HCT116 (cell line): ENCODE results near the gene ZDHHC3. TPM values are rescaled to one million over a fixed set of nuclear protein-coding genes. Genes with fewer than 3 reads are reported as not detected.

Experiments used
- ATAC-seq: fragments of 200-7000 bp; cut with Tn5 transposase; 2 replicates; pipeline ENCODE4 v1.9.1; 2020; ENCODE audit warnings: mild to moderate bottlenecking, moderate library complexity
- BruUV-seq: library from RNA; stranded (reverse); fragments of 400-500 nt; replicated peaks from 2 replicates; lab custom pipeline; 2021; lab: Mats Ljungman, UMichigan
- CTCF ChIA-PET: fragments of 300-600 bp; sonication (Branson Sonifier 250); formaldehyde crosslinking; loops from one replicate; lab custom pipeline; 2021; ENCODE audit warnings: antibody characterized with exemption; lab: Charles Lee
- POLR2A ChIA-PET: fragments of 300-600, 350-600 bp; sonication (Branson Sonifier 250); formaldehyde crosslinking; loops from one replicate; lab custom pipeline; 2021; ENCODE audit warnings: antibody characterized with exemption; lab: Charles Lee
- RAD21 ChIA-PET, 2 experiments: fragments of 300-600 bp; sonication (Branson Sonifier 250); formaldehyde crosslinking; loops; one replicate each; lab custom pipeline; 2023; ENCODE audit warnings: low total read pairs in 2 of 2; ENCODE audit not compliant: uncharacterized antibody in 2 of 2, unreplicated experiment in 2 of 2, low non-redundant PET in 1 of 2; lab: Charles Lee
- DNase-seq: peaks from one replicate; pipeline ENCODE4 v3.0.0-alpha.2; 2010; ENCODE audit warnings: low read depth, low spot score
- H2AFZ ChIP-seq: fragments of 200-600 bp; shearing (Covaris generic), sonication (generic); 2 replicates; pipeline ENCODE4 v1.6.1; 2017; ENCODE audit warnings: low read depth, mixed run types, mixed read lengths, antibody characterized with exemption, low read length; ENCODE audit not compliant: poor library complexity, severe bottlenecking
- H3K27ac ChIP-seq: 2 replicates; pipeline ENCODE4 v1.5.1; 2012; ENCODE audit warnings: low read depth, low read length
- H3K27me3 ChIP-seq: fragments of 200-600 bp; sonication (generic); 2 replicates; pipeline ENCODE4 v1.6.1; 2016; ENCODE audit warnings: mixed run types, low read length, mixed read lengths; ENCODE audit not compliant: insufficient read depth
- H3K36me3 ChIP-seq, 2 experiments: fragments of 200-500 bp in 1 of 2; fragments of 200-600 bp in 1 of 2; sonication (Bioruptor generic) in 1 of 2; sonication (generic) in 1 of 2; 2 replicates each; pipeline versions ENCODE4 v1.5.1 to v1.6.1; 2014 to 2016; ENCODE audit warnings: low read length in 2 of 2, inconsistent platforms in 1 of 2, mixed read lengths in 1 of 2, mixed run types in 1 of 2; ENCODE audit not compliant: insufficient read depth in 2 of 2, control insufficient read depth in 1 of 2
- H3K4me1 ChIP-seq, 2 experiments: fragments of 200-600 bp in 1 of 2; sonication (generic) in 1 of 2; 2 replicates each; pipeline versions ENCODE4 v1.5.1 to v1.6.1; 2012 to 2017; ENCODE audit warnings: low read length in 2 of 2, inconsistent platforms in 1 of 2, mild to moderate bottlenecking in 1 of 2, mixed read lengths in 1 of 2, mixed run types in 1 of 2, moderate library complexity in 1 of 2; ENCODE audit not compliant: insufficient read depth in 2 of 2, control insufficient read depth in 1 of 2
- H3K4me2 ChIP-seq: fragments of 200-600 bp; sonication (generic); 2 replicates; pipeline ENCODE4 v1.6.1; 2017; ENCODE audit warnings: mixed run types, low read length, mixed read lengths
- H3K4me3 ChIP-seq, 2 experiments: fragments of 200-600 bp in 1 of 2; sonication (generic) in 1 of 2; replicated peaks in 1 of 2; 2 replicates each; pipeline ENCODE4 v1.5.1; 2011 to 2016; ENCODE audit warnings: low read length in 2 of 2, control low read depth in 1 of 2, low read depth in 1 of 2, mild to moderate bottlenecking in 1 of 2, mixed read lengths in 1 of 2, mixed run types in 1 of 2
- H3K79me2 ChIP-seq: fragments of 200-600 bp; sonication (generic); 2 replicates; pipeline ENCODE4 v1.6.1; 2017; ENCODE audit warnings: mild to moderate bottlenecking, mixed run types, low read length, moderate library complexity, mixed read lengths; ENCODE audit not compliant: insufficient read depth
- H3K9ac ChIP-seq: fragments of 200-600 bp; sonication (generic); 2 replicates; pipeline ENCODE4 v1.6.1; 2016; ENCODE audit warnings: low read length, mixed read lengths
- H3K9me2 ChIP-seq: fragments of 200-600 bp; sonication (generic), shearing (Covaris generic); 2 replicates; pipeline ENCODE4 v1.6.1; 2017; ENCODE audit warnings: mixed run types, mild to moderate bottlenecking, moderate library complexity; ENCODE audit not compliant: insufficient read depth
- H3K9me3 ChIP-seq, 2 experiments: fragments of 200-500 bp in 1 of 2; fragments of 200-600 bp in 1 of 2; sonication (Bioruptor generic) in 1 of 2; sonication (generic) in 1 of 2; 2 replicates each; pipeline ENCODE4 v1.6.1; 2014 to 2017; ENCODE audit warnings: low read length in 2 of 2, mixed read lengths in 2 of 2, inconsistent platforms in 1 of 2, low read depth in 1 of 2, mild to moderate bottlenecking in 1 of 2, mixed run types in 1 of 2, moderate library complexity in 1 of 2; ENCODE audit not compliant: control insufficient read depth in 1 of 2, insufficient read depth in 1 of 2
- H4K20me1 ChIP-seq: fragments of 200-600 bp; sonication (generic), shearing (Covaris generic); 2 replicates; pipeline ENCODE4 v1.6.1; 2017; ENCODE audit warnings: mixed run types, mild to moderate bottlenecking, moderate library complexity; ENCODE audit not compliant: insufficient read depth
- CBX3 ChIP-seq: IDR thresholded peaks from 2 replicates; pipeline ENCODE4 v1.6.1; 2012; ENCODE audit warnings: low read depth
- CEBPB ChIP-seq: IDR thresholded peaks from 2 replicates; pipeline ENCODE4 v1.6.1; 2012; ENCODE audit warnings: low read depth
- EGR1 ChIP-seq: IDR thresholded peaks from 2 replicates; pipeline ENCODE4 v1.6.1; 2012; ENCODE audit warnings: low read depth
- EZH2phosphoT487 ChIP-seq: fragments of 200-600 bp; IDR thresholded peaks from 2 replicates; pipeline ENCODE4 v1.6.1; 2018; ENCODE audit warnings: antibody characterized with exemption, borderline replicate concordance
- FOSL1 ChIP-seq: IDR thresholded peaks from 2 replicates; pipeline ENCODE4 v1.6.1; 2012; ENCODE audit warnings: low read depth
- JUND ChIP-seq: IDR thresholded peaks from 2 replicates; pipeline ENCODE4 v1.6.1; 2012
- RAD21 ChIP-seq: IDR thresholded peaks from 2 replicates; pipeline ENCODE4 v1.6.1; 2012; ENCODE audit warnings: low read depth, mild to moderate bottlenecking
- REST ChIP-seq: IDR thresholded peaks from 2 replicates; pipeline ENCODE4 v1.6.1; 2012; ENCODE audit warnings: low read depth
- SIN3A ChIP-seq: IDR thresholded peaks from 2 replicates; pipeline ENCODE4 v1.6.1; 2012; ENCODE audit warnings: low read depth
- SP1 ChIP-seq: IDR thresholded peaks from 2 replicates; pipeline ENCODE4 v1.6.1; 2012; ENCODE audit warnings: low read depth
- SRF ChIP-seq: IDR thresholded peaks from 2 replicates; pipeline ENCODE4 v1.6.1; 2012; ENCODE audit warnings: low read depth
- ZFX ChIP-seq: fragments of 450-650 bp; IDR thresholded peaks from 2 replicates; pipeline ENCODE4 v1.6.1; 2017
- ZNF274 ChIP-seq: fragments of 200-500 bp; sonication (Bioruptor generic); IDR thresholded peaks from 2 replicates; pipeline ENCODE4 v1.6.1; 2014; ENCODE audit warnings: mild to moderate bottlenecking, low read depth, low read length, inconsistent platforms
- intact Hi-C: fragments of 100-400 bp; cut with micrococcal nuclease; formaldehyde crosslinking; loops from 2 replicates; pipeline ENCODE4 v1.10.0; 2022
- total RNA-seq: library from RNA; stranded (reverse); gene quantifications from one replicate; pipeline ENCODE4 v1.2.1, GENCODE V29; 2021; ENCODE audit not compliant: unreplicated experiment

Gene ZDHHC3
- total RNA-seq, 1 experiment from 2014 or later = 61.1 TPM

GRCh38 chr3:44892689-44893088 lies 83.3 kb downstream of the ZDHHC3 start:
- H3K27me3 ChIP-seq = no peaks in the 10 kb centered on the region
- H2AFZ ChIP-seq = no peak overlapping the region
- H3K9me3 ChIP-seq = no peaks in the 10 kb centered on the region
- H3K9me2 ChIP-seq = no peaks in the 10 kb centered on the region
- H3K27ac ChIP-seq = no peak overlapping the region
- ChIA-PET POLR2A (no interaction called here), RAD21 (no interaction called here), CTCF (no interaction called here)
- no peak overlapping the region for H3K9ac ChIP-seq
- no peak for DNase-seq
- no TSS peak for BruUV-seq
- H3K36me3 ChIP-seq = no peaks in the 10 kb centered on the region
- H3K4me3 ChIP-seq = no peak overlapping the region
- H3K79me2 ChIP-seq = no peaks in the 10 kb centered on the region
- no peaks in the 10 kb centered on the region for H4K20me1 ChIP-seq
- intact Hi-C loops = no loop called here
- ATAC-seq = no peak
- TF ChIP-seq EGR1 (no peak), EZH2phosphoT487 (no peak), JUND (no peak), SIN3A (no peak), CEBPB (no peak), SRF (no peak), CBX3 (no peak), ZFX (no peak), FOSL1 (no peak), ZNF274 (no peak), REST (no peak), RAD21 (no peak), SP1 (no peak)
- peaks cover 0 to 8% of the 10 kb centered on the region in 2 experiments; a peak in 1 of 4 replicates for H3K4me1 ChIP-seq
- H3K4me2 ChIP-seq = no peak overlapping the region
